Neural progenitor cell (in vitro differentiated cells): Measurements from ENCODE around the gene RPS6KA2.

Experiments
- EZH2 ChIP-seq: fragments of 200-600 bp; sonication (generic); IDR thresholded peaks from 2 replicates; pipeline ENCODE4 v1.6.1; 2017; ENCODE audit warnings: antibody characterized with exemption, mild to moderate bottlenecking, moderate library complexity
- EZH2phosphoT487 ChIP-seq: fragments of 200-600 bp; sonication (generic); IDR thresholded peaks from 2 replicates; pipeline ENCODE4 v1.6.1; 2017; ENCODE audit warnings: antibody characterized with exemption
- TF ChIP-seq, protein P1 (sequence below): fragments of 200-600 bp; sonication (generic); IDR thresholded peaks from 2 replicates; pipeline ENCODE4 v1.5.1; 2017; ENCODE audit warnings: antibody characterized with exemption, mild to moderate bottlenecking

GRCh38 chr6:166553563-166554271, 73.3 kb downstream of the RPS6KA2 start:
- TF ChIP-seq, protein P1, sequence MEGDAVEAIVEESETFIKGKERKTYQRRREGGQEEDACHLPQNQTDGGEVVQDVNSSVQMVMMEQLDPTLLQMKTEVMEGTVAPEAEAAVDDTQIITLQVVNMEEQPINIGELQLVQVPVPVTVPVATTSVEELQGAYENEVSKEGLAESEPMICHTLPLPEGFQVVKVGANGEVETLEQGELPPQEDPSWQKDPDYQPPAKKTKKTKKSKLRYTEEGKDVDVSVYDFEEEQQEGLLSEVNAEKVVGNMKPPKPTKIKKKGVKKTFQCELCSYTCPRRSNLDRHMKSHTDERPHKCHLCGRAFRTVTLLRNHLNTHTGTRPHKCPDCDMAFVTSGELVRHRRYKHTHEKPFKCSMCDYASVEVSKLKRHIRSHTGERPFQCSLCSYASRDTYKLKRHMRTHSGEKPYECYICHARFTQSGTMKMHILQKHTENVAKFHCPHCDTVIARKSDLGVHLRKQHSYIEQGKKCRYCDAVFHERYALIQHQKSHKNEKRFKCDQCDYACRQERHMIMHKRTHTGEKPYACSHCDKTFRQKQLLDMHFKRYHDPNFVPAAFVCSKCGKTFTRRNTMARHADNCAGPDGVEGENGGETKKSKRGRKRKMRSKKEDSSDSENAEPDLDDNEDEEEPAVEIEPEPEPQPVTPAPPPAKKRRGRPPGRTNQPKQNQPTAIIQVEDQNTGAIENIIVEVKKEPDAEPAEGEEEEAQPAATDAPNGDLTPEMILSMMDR: no peak
- TF ChIP-seq EZH2 (no peak), EZH2phosphoT487 (no peak)
